ENCODE results near the gene SGSM1.

DNA sequence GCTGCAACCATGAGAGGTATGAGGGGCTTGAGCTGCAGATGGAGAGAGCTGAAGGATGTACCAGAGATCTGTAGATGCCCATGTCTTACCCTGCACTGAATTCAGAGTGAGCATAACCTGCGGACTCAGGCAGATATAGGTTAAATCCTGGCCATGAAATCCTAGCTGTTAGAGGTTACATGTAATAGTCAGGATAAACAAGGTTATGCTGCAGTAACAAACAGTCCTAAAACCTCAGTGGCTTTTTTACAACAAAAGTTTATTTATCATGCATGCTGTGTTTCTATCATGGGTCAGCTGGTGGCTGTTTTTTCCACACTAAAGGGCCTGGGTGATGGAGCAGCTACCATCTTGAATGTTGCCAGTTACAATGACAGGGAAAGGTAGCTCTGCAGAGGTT, 70.7 kb downstream of the SGSM1 start:
- TF ChIP-seq, protein P1, sequence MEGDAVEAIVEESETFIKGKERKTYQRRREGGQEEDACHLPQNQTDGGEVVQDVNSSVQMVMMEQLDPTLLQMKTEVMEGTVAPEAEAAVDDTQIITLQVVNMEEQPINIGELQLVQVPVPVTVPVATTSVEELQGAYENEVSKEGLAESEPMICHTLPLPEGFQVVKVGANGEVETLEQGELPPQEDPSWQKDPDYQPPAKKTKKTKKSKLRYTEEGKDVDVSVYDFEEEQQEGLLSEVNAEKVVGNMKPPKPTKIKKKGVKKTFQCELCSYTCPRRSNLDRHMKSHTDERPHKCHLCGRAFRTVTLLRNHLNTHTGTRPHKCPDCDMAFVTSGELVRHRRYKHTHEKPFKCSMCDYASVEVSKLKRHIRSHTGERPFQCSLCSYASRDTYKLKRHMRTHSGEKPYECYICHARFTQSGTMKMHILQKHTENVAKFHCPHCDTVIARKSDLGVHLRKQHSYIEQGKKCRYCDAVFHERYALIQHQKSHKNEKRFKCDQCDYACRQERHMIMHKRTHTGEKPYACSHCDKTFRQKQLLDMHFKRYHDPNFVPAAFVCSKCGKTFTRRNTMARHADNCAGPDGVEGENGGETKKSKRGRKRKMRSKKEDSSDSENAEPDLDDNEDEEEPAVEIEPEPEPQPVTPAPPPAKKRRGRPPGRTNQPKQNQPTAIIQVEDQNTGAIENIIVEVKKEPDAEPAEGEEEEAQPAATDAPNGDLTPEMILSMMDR (conservative IDR thresholded peaks at IDR 0.05; ENCODE audit: low read depth, low read length) = no peak
- TF ChIP-seq RAD21 (IDR thresholded peaks at IDR 0.05; ENCODE audit: low read length) (no peak), MXI1 (IDR thresholded peaks at IDR 0.05; ENCODE audit: borderline replicate concordance, low read depth, low read length) (no peak), RFX5 (IDR thresholded peaks at IDR 0.05; ENCODE audit: low read depth, low read length) (no peak), MAFK (IDR thresholded peaks at IDR 0.05; ENCODE audit: low read depth, low read length) (no peak), POLR2A (IDR thresholded peaks at IDR 0.05; ENCODE audit: low read depth, low read length) (no peak), BHLHE40 (IDR thresholded peaks at IDR 0.05; ENCODE audit: low read depth, low read length) (no peak), SMC3 (IDR thresholded peaks at IDR 0.05; ENCODE audit: low read depth, low read length) (no peak)

Data from IMR-90 (cell line).